ENCODE measurements around the gene DENND1A.

DENND1A gene

DNA sequence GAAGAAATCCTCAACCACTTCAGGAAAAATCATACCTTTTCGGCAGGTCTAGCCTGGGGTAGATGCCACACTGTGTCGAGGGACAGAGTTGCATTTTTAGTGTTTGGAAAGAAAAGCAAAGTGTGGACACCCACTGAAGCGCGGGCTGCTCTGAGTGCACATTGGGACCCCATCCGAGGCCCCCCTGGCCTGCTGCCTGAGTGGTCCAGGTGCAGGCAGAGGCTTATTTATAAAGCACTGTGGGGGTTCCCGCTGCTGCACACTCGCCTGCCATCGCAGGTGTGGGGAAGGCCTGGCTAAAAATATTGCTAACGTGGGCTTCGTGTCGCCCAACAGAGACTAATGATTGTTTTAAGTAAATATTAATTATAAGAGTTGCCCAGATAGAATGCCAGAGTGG lies 454.5 kb downstream of the DENND1A start:
- TF ChIP-seq EZH2phosphoT487 (IDR thresholded peaks at IDR 0.05; ENCODE audit: borderline replicate concordance): no peak
- TF ChIP-seq, protein P1, sequence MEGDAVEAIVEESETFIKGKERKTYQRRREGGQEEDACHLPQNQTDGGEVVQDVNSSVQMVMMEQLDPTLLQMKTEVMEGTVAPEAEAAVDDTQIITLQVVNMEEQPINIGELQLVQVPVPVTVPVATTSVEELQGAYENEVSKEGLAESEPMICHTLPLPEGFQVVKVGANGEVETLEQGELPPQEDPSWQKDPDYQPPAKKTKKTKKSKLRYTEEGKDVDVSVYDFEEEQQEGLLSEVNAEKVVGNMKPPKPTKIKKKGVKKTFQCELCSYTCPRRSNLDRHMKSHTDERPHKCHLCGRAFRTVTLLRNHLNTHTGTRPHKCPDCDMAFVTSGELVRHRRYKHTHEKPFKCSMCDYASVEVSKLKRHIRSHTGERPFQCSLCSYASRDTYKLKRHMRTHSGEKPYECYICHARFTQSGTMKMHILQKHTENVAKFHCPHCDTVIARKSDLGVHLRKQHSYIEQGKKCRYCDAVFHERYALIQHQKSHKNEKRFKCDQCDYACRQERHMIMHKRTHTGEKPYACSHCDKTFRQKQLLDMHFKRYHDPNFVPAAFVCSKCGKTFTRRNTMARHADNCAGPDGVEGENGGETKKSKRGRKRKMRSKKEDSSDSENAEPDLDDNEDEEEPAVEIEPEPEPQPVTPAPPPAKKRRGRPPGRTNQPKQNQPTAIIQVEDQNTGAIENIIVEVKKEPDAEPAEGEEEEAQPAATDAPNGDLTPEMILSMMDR (conservative IDR thresholded peaks at IDR 0.05; ENCODE audit: low read length): no peak
- no peak overlapping the region for H3K9ac ChIP-seq (ENCODE audit: low read depth, low read length, poor library complexity, severe bottlenecking)
- H3K4me3 ChIP-seq (ENCODE audit: low read length, poor library complexity, severe bottlenecking): no peak overlapping the region

DNA sequence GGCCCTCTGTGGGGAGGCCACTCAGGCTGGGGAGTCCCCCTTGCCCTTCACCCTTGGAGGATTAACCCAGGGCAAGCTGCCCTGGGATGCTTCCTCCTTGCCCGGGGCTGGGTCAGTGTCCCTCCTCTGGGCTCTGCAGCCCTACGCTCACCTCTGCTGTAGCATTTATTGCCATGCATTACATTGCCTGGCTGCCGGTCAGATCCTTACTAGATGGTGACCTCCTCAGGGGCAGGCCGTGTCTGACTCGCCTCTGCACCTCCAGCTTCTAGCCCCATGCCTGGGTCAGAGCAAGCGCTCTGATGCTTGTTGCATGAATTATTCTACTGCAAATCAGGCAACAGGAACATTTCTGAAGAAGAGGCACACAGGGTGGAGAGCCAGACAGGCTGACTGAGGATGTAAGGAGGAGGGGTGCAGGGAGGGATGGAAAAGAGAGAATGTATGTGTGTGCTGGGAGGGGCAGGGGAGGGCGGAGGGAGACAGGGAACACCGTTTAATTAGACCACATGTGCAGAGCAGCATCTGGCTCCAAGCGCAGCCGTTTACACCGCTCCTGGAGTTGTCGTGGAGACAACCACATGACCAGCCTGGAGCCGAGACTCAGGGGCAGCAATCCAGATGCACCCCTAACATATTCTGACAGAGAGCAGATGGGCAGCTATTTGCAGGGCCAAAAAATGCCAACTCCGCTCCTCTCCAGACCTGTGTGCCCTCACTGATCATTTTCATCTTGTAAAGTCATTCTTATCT lies 456.9 kb downstream of the DENND1A start:
- TF ChIP-seq EZH2phosphoT487 (IDR thresholded peaks at IDR 0.05; ENCODE audit: borderline replicate concordance): no peak
- TF ChIP-seq, protein P1 (conservative IDR thresholded peaks at IDR 0.05; ENCODE audit: low read length): no peak
- no peaks in the 10 kb centered on the region for H3K27me3 ChIP-seq (ENCODE audit: insufficient read depth, low read length, poor library complexity, severe bottlenecking)
- H3K79me2 ChIP-seq (ENCODE audit: insufficient read depth, low read length): no peaks in the 10 kb centered on the region
- H3K9me3 ChIP-seq (ENCODE audit: insufficient read depth, low read depth, low read length): no peaks in the 10 kb centered on the region
- no peak overlapping the region for H3K4me3 ChIP-seq (ENCODE audit: low read length, poor library complexity, severe bottlenecking)
- H3K9ac ChIP-seq (ENCODE audit: low read depth, low read length, poor library complexity, severe bottlenecking): no peak overlapping the region
- H3F3A ChIP-seq (ENCODE audit: low read depth): no peaks in the 10 kb centered on the region
- no peaks in the 10 kb centered on the region for H3K36me3 ChIP-seq (ENCODE audit: insufficient read depth, low read length)
- no peaks in the 10 kb centered on the region for H3K9me2 ChIP-seq (replicated peaks; ENCODE audit: low read depth, low read length)
- H3K4me2 ChIP-seq (ENCODE audit: low read depth, low read length, poor library complexity, severe bottlenecking): no peak overlapping the region
- no peak overlapping the region for H2AFZ ChIP-seq (ENCODE audit: low read length)
- H4K20me1 ChIP-seq (ENCODE audit: insufficient read depth, low read length, poor library complexity, severe bottlenecking): no peaks in the 10 kb centered on the region
- H3K4me1 ChIP-seq (ENCODE audit: insufficient read depth, low read length, poor library complexity, severe bottlenecking): no peaks in the 10 kb centered on the region

More for the DNA sequence above, 454.5 kb downstream of the DENND1A start:
- H4K20me1 ChIP-seq (ENCODE audit: insufficient read depth, low read length, poor library complexity, severe bottlenecking): no peaks in the 10 kb centered on the region
- no peaks in the 10 kb centered on the region for H3K9me3 ChIP-seq (ENCODE audit: insufficient read depth, low read depth, low read length)
- H3F3A ChIP-seq (ENCODE audit: low read depth): no peaks in the 10 kb centered on the region
- no peak overlapping the region for H3K4me2 ChIP-seq (ENCODE audit: low read depth, low read length, poor library complexity, severe bottlenecking)
- no peak overlapping the region for H2AFZ ChIP-seq (ENCODE audit: low read length)
- no peaks in the 10 kb centered on the region for H3K36me3 ChIP-seq (ENCODE audit: insufficient read depth, low read length)
- no peaks in the 10 kb centered on the region for H3K4me1 ChIP-seq (ENCODE audit: insufficient read depth, low read length, poor library complexity, severe bottlenecking)
- H3K79me2 ChIP-seq (ENCODE audit: insufficient read depth, low read length): no peaks in the 10 kb centered on the region
- no peaks in the 10 kb centered on the region for H3K27me3 ChIP-seq (ENCODE audit: insufficient read depth, low read length, poor library complexity, severe bottlenecking)
- H3K9me2 ChIP-seq (replicated peaks; ENCODE audit: low read depth, low read length): no peaks in the 10 kb centered on the region

DNA sequence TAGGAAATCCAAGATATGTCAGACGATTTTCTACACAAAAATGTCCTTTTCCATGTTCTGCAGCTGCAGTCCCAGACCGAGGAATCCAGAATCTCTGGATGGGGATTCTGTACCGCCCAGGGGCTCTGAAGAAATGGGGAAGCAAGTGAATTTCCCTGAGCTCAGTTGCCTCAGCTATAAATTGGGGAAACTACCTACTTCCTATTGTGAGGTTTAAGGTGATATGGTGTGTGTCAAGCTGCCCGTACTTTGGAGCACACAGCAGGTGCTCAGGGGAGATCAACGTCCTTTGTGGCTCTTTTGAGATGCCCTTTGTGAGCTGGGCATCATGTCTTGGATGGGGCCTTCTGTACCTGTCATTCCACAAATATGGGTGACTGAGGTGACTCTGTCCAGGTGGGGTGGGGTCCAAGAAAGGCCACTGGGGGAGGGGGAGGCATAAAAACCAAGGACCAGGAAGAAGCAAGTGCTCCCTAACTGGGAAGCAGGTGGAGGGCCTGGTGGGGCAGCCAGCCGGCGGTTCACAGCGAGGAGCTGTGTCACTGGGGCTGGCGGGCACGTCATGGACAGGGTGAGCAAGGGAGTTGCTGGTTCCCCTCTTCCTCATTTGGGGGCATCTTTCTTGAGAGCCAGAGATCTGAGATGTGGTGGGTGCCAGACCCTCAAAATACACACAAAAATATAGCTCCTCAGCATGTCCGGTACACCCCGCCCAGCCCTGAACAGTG lies 457.9 kb downstream of the DENND1A start:
- no peaks in the 10 kb centered on the region for H3K4me1 ChIP-seq (ENCODE audit: insufficient read depth, low read length, poor library complexity, severe bottlenecking)
- H3K4me3 ChIP-seq (ENCODE audit: low read length, poor library complexity, severe bottlenecking): no peak overlapping the region

More for the DNA sequence above, 457.9 kb downstream of the DENND1A start:
- Histone ChIP-seq H2AFZ (ENCODE audit: low read length) (no peak overlapping the region), H3K79me2 (ENCODE audit: insufficient read depth, low read length) (no peaks in the 10 kb centered on the region), H3F3A (ENCODE audit: low read depth) (no peaks in the 10 kb centered on the region), H3K9me3 (ENCODE audit: insufficient read depth, low read depth, low read length) (no peaks in the 10 kb centered on the region), H3K27me3 (ENCODE audit: insufficient read depth, low read length, poor library complexity, severe bottlenecking) (no peaks in the 10 kb centered on the region), H3K9me2 (replicated peaks; ENCODE audit: low read depth, low read length) (no peaks in the 10 kb centered on the region), H3K36me3 (ENCODE audit: insufficient read depth, low read length) (no peaks in the 10 kb centered on the region), H3K4me2 (ENCODE audit: low read depth, low read length, poor library complexity, severe bottlenecking) (no peak overlapping the region), H4K20me1 (ENCODE audit: insufficient read depth, low read length, poor library complexity, severe bottlenecking) (no peaks in the 10 kb centered on the region), H3K9ac (ENCODE audit: low read depth, low read length, poor library complexity, severe bottlenecking) (no peak overlapping the region)
- no peak for TF ChIP-seq EZH2phosphoT487 (IDR thresholded peaks at IDR 0.05; ENCODE audit: borderline replicate concordance)
- TF ChIP-seq, protein P1 (conservative IDR thresholded peaks at IDR 0.05; ENCODE audit: low read length): no peak
